ENCODE measurements around the gene LPCAT3.
"Not testable (repeated sequence)": the region's sequence is repeated elsewhere in the genome, so short reads cannot be mapped to it uniquely, and the experiment has no call there.

Gene LPCAT3

GRCh38 chr12:7038591-7038990 lies 20.3 kb upstream of the LPCAT3 start:
- DNase-seq (ENCODE audit: low read depth in 4 of 4, low spot score in 1 of 4), result no peak

GRCh38 chr12:7037411-7037810 lies 19.1 kb upstream of the LPCAT3 start:
- not testable (repeated sequence) for DNase-seq (ENCODE audit: low read depth in 4 of 4, low spot score in 1 of 4)

DNA sequence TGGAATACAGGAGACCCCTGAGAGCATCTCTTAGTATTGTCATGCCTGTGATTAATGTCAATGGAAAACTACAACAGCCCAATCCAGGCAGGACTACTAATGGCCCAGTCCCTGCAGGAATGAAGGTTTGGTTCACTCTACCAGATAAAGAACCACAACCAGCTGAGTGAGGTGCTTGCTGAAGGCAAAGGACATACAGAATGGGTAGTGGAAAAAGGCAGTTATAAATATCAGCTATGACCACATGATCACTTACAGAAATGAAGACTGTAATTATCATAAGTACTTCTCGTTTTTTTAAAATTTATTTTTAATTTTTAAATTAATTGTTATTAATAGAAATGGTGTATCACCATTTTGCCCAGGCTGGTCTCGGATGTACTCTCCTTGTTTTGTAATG lies 17.2 kb upstream of the LPCAT3 start:
- DNase-seq (ENCODE audit: low read depth in 4 of 4, low spot score in 1 of 4), result no peak

- no peak for DNase-seq (ENCODE audit: low read depth in 4 of 4, low spot score in 1 of 4)
Observed at GRCh38 chr12:7034464-7034863, 16.2 kb upstream of the LPCAT3 start.

DNA sequence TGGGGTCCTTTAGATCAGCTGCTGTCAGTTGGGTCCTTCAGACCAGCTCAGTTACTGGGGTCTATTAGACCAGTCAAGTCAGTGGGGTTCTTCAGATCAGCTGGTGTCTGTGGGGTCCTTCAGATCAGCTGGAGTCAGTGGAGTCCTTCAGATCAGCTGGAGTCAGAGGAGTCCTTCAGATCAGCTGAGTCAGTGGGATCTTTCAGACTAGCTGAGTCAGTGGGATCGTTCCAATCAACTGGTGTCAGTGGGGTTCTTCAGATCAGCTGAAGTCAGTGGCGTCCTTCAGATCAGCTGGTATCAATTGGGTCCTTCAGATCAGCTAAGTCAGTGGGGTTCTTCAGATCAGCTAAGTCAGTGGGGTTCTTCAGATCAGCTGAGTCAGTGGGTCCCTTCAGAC lies 14.7 kb upstream of the LPCAT3 start:
- no peak for DNase-seq (ENCODE audit: low read depth in 4 of 4, low spot score in 1 of 4)

DNA sequence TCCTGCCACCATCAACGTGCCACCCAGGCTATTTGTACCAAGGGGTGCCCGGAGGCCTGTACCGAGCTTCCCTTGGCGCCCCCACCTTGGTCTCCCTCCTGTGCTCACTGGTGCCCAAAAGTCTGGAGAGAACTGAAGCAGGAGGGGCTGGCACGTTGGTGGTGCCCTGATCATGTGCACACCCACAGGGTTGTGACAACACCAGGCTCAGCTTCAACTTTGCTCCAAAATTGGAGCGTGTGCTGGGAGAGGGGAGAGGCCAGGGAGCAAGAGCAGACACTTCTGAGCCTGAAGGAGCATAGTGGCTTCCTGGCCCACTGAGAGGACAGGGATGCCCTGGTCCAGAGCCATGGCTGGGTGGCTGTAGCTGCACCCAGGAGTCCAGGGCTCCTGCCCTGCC lies 13.0 kb upstream of the LPCAT3 start:
- DNase-seq (ENCODE audit: low read depth in 4 of 4, low spot score in 1 of 4), result no peak

DNA sequence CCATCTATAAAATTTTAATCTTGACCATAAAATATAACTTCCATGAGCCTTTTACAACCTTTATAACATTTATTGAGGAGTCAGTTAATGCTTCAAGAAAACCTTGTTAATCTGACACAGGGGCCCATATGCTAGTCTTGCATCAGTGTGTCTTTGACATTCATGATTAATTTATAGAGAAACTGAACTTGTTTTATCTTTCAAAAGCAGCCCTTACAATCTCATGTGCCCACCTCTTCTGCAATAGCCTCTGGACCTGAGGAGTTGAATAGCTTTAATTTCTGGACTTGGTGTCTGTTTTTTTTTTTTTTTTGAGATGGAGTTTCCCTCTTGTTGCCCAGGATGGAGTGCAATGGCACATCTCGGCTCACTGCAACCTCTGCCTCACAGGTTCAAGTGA lies 8.6 kb upstream of the LPCAT3 start:
- no peak for DNase-seq (ENCODE audit: low read depth in 4 of 4, low spot score in 1 of 4)

- no peak for DNase-seq (ENCODE audit: low read depth in 4 of 4, low spot score in 1 of 4)
Observed at GRCh38 chr12:7023114-7023513, 4.8 kb upstream of the LPCAT3 start.

- no peak for DNase-seq (ENCODE audit: low read depth in 4 of 4, low spot score in 1 of 4)
Observed at GRCh38 chr12:7021956-7022355, 3.7 kb upstream of the LPCAT3 start.

DNA sequence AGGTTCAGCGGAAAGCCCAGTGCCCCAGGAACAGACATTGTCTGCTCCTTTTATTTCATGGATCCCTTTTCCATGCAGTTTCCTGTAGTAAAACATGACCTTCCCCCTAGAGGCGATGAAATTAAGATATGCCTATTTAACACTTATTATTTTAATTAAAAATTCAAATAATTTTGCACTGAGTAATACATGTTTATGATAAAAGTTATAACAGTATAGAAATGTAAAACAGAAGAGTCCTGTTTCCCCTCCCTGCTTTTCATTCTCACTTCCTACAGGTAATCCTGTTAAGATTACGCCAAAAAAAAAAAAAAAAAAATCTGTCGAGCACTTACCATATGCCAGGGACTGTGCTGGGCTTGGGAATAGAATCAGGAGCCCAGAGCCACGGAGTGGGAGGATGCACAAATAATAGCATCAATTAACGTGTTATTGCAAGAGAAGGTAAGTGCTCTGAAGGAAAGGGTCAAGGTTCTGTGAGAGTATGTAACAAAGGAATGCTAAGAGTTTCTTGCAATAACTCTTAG lies 830 bp upstream of the LPCAT3 start:
- DNase-seq (ENCODE audit: low read depth in 4 of 4, low spot score in 1 of 4), result no peak

- peak in 1 of 4 experiments; percentile 10 for DNase-seq (ENCODE audit: low read depth in 4 of 4, low spot score in 1 of 4)
Observed at GRCh38 chr12:7017870-7018349, 366 bp downstream of the LPCAT3 start.

GRCh38 chr12:7016958-7017571 lies 1.2 kb downstream of the LPCAT3 start:
- no peak for DNase-seq (ENCODE audit: low read depth in 4 of 4, low spot score in 1 of 4)

- DNase-seq (ENCODE audit: low read depth in 4 of 4, low spot score in 1 of 4), result no peak
Observed at GRCh38 chr12:7015555-7016370, 2.5 kb downstream of the LPCAT3 start.

- DNase-seq (ENCODE audit: low read depth in 4 of 4, low spot score in 1 of 4), result no peak
Observed at GRCh38 chr12:7013101-7013500, 5.2 kb downstream of the LPCAT3 start.

GRCh38 chr12:7012024-7012607 lies 6.2 kb downstream of the LPCAT3 start:
- DNase-seq (ENCODE audit: low read depth in 4 of 4, low spot score in 1 of 4), result no peak

GRCh38 chr12:7011398-7011797 lies 6.9 kb downstream of the LPCAT3 start:
- not testable (repeated sequence) for DNase-seq (ENCODE audit: low read depth in 4 of 4, low spot score in 1 of 4)

- DNase-seq (ENCODE audit: low read depth in 4 of 4, low spot score in 1 of 4), result no peak
Observed at GRCh38 chr12:7009512-7009911, 8.8 kb downstream of the LPCAT3 start.

- no peak for DNase-seq (ENCODE audit: low read depth in 4 of 4, low spot score in 1 of 4)
Observed at GRCh38 chr12:7008864-7009263, 9.4 kb downstream of the LPCAT3 start.

- DNase-seq (ENCODE audit: low read depth in 4 of 4, low spot score in 1 of 4), result no peak
Observed at GRCh38 chr12:7006639-7007038, 11.6 kb downstream of the LPCAT3 start.

- no peak for DNase-seq (ENCODE audit: low read depth in 4 of 4, low spot score in 1 of 4)
Observed at GRCh38 chr12:7005311-7005710, 13.0 kb downstream of the LPCAT3 start.

GRCh38 chr12:7004840-7005239 lies 13.4 kb downstream of the LPCAT3 start:
- DNase-seq (ENCODE audit: low read depth in 4 of 4, low spot score in 1 of 4), result no peak

- DNase-seq (ENCODE audit: low read depth in 4 of 4, low spot score in 1 of 4), result no peak
Observed at GRCh38 chr12:7004287-7004803, 13.9 kb downstream of the LPCAT3 start.

Data from stimulated activated CD4-positive, alpha-beta T cell treated with anti-CD3 and anti-CD28 coated beads, Interleukin-1b, Interleukin-23, amount 100 ng/mL, for 24 hours (primary cell).